DOHH2 (cell line): ENCODE results near the gene SCG3.

Experiments used
- EZH2phosphoT487 ChIP-seq: fragments of 200-600 bp; sonication (generic); IDR thresholded peaks from 2 replicates; pipeline ENCODE4 v1.6.1; 2017; ENCODE audit warnings: borderline replicate concordance, mild to moderate bottlenecking, antibody characterized with exemption, low read length, moderate library complexity, mixed read lengths
- TF ChIP-seq, protein P1 (sequence below): fragments of 200-600 bp; sonication (generic); IDR thresholded peaks from one replicate; pipeline ENCODE4 v1.5.1; 2014; ENCODE audit warnings: antibody characterized with exemption, mild to moderate bottlenecking, low read depth, low read length; ENCODE audit not compliant: poor library complexity, severe bottlenecking

DNA sequence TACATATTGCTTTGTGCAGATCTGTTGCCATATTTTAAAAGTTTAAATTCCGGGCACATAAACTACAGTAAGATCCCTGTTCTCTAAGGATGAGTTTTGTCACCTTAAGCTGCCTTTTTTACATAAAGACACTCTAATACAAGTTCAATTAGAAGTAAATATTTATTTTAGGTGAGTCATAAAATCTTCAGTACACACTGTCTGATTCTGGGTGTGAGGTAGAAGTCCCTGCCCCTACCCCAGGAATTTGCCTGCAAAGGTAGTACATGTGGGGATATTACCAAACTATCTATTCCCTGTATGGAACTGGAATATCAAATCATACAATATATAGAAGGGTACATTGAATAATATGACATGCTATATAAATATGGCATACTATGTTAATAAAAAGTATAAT lies 6.3 kb downstream of the SCG3 start:
- no peak for TF ChIP-seq EZH2phosphoT487
- TF ChIP-seq, protein P1, sequence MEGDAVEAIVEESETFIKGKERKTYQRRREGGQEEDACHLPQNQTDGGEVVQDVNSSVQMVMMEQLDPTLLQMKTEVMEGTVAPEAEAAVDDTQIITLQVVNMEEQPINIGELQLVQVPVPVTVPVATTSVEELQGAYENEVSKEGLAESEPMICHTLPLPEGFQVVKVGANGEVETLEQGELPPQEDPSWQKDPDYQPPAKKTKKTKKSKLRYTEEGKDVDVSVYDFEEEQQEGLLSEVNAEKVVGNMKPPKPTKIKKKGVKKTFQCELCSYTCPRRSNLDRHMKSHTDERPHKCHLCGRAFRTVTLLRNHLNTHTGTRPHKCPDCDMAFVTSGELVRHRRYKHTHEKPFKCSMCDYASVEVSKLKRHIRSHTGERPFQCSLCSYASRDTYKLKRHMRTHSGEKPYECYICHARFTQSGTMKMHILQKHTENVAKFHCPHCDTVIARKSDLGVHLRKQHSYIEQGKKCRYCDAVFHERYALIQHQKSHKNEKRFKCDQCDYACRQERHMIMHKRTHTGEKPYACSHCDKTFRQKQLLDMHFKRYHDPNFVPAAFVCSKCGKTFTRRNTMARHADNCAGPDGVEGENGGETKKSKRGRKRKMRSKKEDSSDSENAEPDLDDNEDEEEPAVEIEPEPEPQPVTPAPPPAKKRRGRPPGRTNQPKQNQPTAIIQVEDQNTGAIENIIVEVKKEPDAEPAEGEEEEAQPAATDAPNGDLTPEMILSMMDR, result no peak
